DND-41 (cell line): Measurements from ENCODE around the gene RAD54L.

Source experiments
- ATAC-seq: fragments of 200-7000 bp; cut with Tn5 transposase; 3 replicates; pipeline ENCODE4 v1.9.1; 2021; ENCODE audit warnings: low read depth; ENCODE audit not compliant: insufficient read depth
- DNase-seq: peaks from one replicate; pipeline ENCODE4 v3.0.0-alpha.2; 2020
- H2AFZ ChIP-seq: 2 replicates; pipeline ENCODE4 v1.6.0; 2012; ENCODE audit warnings: low read depth, low read length
- H3K27ac ChIP-seq: 2 replicates; pipeline ENCODE4 v1.5.1; 2012; ENCODE audit warnings: low read length, inconsistent platforms
- H3K27me3 ChIP-seq: fragments of 200-600 bp; sonication (generic); 2 replicates; pipeline ENCODE4 v1.6.0; 2012; ENCODE audit warnings: low read length, mild to moderate bottlenecking, inconsistent platforms; ENCODE audit not compliant: insufficient read depth, poor library complexity
- H3K36me3 ChIP-seq: 2 replicates; pipeline ENCODE4 v1.5.1; 2012; ENCODE audit warnings: low read length, inconsistent platforms; ENCODE audit not compliant: insufficient read depth
- H3K4me1 ChIP-seq: 2 replicates; pipeline ENCODE4 v1.5.1; 2012; ENCODE audit warnings: mild to moderate bottlenecking, low read length; ENCODE audit not compliant: insufficient read depth
- H3K4me2 ChIP-seq: 2 replicates; pipeline ENCODE4 v1.6.0; 2012; ENCODE audit warnings: mild to moderate bottlenecking, moderate library complexity, low read length, inconsistent platforms; ENCODE audit not compliant: insufficient read depth
- H3K4me3 ChIP-seq, 2 experiments: fragments of 200-600 bp in 1 of 2; shearing (Covaris generic) in 1 of 2; 2 replicates each; pipeline ENCODE4 v1.5.1; 2012 to 2016; ENCODE audit warnings: inconsistent platforms in 2 of 2, low read length in 2 of 2, mild to moderate bottlenecking in 2 of 2, low read depth in 1 of 2, moderate library complexity in 1 of 2
- H3K79me2 ChIP-seq: 2 replicates; pipeline ENCODE4 v1.6.0; 2012; ENCODE audit warnings: low read length, inconsistent platforms; ENCODE audit not compliant: insufficient read depth
- H3K9ac ChIP-seq: 2 replicates; pipeline ENCODE4 v1.6.0; 2012; ENCODE audit warnings: low read depth, mild to moderate bottlenecking, inconsistent platforms, low read length, moderate library complexity
- H3K9me3 ChIP-seq: 2 replicates; pipeline ENCODE4 v1.5.1; 2012; ENCODE audit warnings: low read length, moderate library complexity, mild to moderate bottlenecking, inconsistent platforms; ENCODE audit not compliant: insufficient read depth, severe bottlenecking
- H4K20me1 ChIP-seq: 2 replicates; pipeline ENCODE4 v1.6.0; 2012; ENCODE audit warnings: low read length; ENCODE audit not compliant: insufficient read depth
- CTCF ChIP-seq: IDR thresholded peaks from 2 replicates; pipeline ENCODE4 v1.5.1; 2012; ENCODE audit warnings: borderline replicate concordance, low read length, moderate library complexity, mild to moderate bottlenecking; ENCODE audit not compliant: poor library complexity, severe bottlenecking; ENCODE audit errors: extremely low read depth
- EZH2 ChIP-seq: IDR thresholded peaks from 3 replicates; pipeline ENCODE4 v1.6.1; 2012; ENCODE audit warnings: borderline replicate concordance, low read depth, mild to moderate bottlenecking, moderate library complexity, low read length, inconsistent platforms; ENCODE audit not compliant: severe bottlenecking

RAD54L gene

DNA sequence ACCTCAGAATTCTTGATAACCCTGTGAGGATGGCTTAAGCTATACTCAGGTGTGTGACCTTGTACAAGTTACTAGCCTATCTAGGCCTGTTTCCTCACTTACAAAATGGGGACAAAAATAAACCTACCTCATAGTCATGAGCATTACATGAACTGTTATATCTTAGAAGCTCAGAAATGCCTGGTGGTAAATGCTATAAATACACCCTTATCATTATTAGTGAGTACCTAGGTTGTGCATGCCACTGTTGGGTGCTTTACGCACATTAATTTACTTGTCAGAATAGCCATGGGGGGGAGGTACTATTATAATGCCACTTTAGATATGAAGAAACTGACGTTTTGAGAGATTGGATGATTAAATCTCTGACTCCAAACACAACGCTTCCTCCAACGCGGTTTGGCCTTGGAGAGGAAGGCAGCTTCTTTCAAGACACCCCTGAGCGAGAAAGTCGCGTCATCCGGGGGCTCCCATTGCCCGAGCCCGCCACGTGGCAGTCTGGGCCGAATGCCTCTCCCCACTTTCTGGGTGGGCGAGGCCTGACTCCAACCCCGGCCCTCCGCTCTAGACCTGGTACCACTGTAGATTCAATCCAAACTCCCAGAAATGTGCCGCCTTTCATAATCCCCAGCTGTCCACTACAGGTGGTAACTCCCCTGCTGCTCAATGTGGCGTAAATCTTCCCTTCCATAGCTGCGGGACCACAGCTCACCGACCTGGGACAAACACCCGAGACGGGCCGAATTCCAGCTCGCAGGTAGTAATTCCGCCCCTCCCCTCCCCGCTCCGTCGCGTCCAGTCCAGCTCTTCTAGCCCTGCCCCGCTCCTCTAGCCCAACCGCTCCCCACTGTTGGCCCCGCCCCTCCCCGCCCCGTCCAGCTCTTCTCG, 771 bp upstream of the RAD54L start:
- TF ChIP-seq CTCF = no peak
- no peak for TF ChIP-seq EZH2
- peaks cover 41% of the 10 kb centered on the region for H3K79me2 ChIP-seq
- ATAC-seq (peak; percentile 63), DNase-seq (peak; percentile 76)
- peak overlapping the region; percentile 80 for H3K27ac ChIP-seq
- no peaks in the 10 kb centered on the region for H3K9me3 ChIP-seq
- peaks cover 42% of the 10 kb centered on the region for H3K4me1 ChIP-seq
- H2AFZ ChIP-seq = peak overlapping the region; percentile 79
- H3K27me3 ChIP-seq = no peaks in the 10 kb centered on the region
- H3K4me3 ChIP-seq = peak overlapping the region; percentile 29 to 64; a peak in 3 of 4 replicates
- peaks cover 25% of the 10 kb centered on the region; the same call in 1 of the 2 replicates for H4K20me1 ChIP-seq
- peaks cover 34% of the 10 kb centered on the region for H3K36me3 ChIP-seq
- peak overlapping the region; percentile 61 for H3K9ac ChIP-seq
- peak overlapping the region; percentile 62 for H3K4me2 ChIP-seq

GRCh38 chr1:46248122-46248920, 758 bp downstream of the RAD54L start:
- Histone ChIP-seq H3K27ac (peak overlapping the region; percentile 94), H2AFZ (peak overlapping the region; percentile 76), H3K4me1 (peaks cover 47% of the 10 kb centered on the region), H3K9ac (peak overlapping the region; percentile 81), H3K36me3 (peaks cover 49% of the 10 kb centered on the region), H3K9me3 (no peaks in the 10 kb centered on the region), H3K27me3 (no peaks in the 10 kb centered on the region), H4K20me1 (peaks cover 29% of the 10 kb centered on the region; the same call in 1 of the 2 replicates), H3K79me2 (peaks cover 56% of the 10 kb centered on the region), H3K4me2 (peak overlapping the region; percentile 84), H3K4me3 (peak overlapping the region; percentile 65 to 81)
- DNase-seq (peak; percentile 62), ATAC-seq (no peak)
- no peak for TF ChIP-seq EZH2
- TF ChIP-seq CTCF = peak; percentile 55

GRCh38 chr1:46254668-46255067, 7.1 kb downstream of the RAD54L start:
- Histone ChIP-seq H3K9ac (no peak overlapping the region), H3K4me2 (no peak overlapping the region), H3K4me1 (peaks cover 19% of the 10 kb centered on the region), H3K79me2 (peaks cover 83% of the 10 kb centered on the region), H3K9me3 (no peaks in the 10 kb centered on the region), H2AFZ (no peak overlapping the region), H3K27me3 (no peaks in the 10 kb centered on the region), H3K36me3 (peaks cover 92% of the 10 kb centered on the region), H3K4me3 (no peak overlapping the region), H3K27ac (no peak overlapping the region), H4K20me1 (peaks cover 26% of the 10 kb centered on the region)
- ATAC-seq (no peak), DNase-seq (no peak)
- no peak for TF ChIP-seq EZH2
- TF ChIP-seq CTCF = no peak
